ENCODE data around the gene RSPH1.

DNA sequence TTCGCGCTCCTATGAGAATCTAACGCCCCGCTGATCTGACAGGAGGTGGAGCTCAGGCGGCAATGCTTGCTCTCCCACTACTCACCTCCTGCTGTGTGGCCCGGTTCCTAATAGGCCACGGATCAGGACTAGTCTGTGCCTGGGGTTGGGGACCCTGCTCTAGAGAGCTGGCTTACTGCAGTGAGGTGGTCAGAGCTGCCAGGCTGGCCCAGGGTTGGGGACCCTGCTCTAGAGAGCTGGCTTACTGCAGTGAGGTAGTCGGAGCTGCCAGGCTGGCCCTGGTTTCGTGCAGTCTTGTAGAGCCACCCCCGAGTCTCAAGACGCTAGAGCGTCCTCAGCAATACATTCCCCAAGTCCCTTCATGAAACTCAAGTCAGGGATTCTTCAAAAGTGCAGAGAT lies 45.1 kb upstream of the RSPH1 start:
- TF ChIP-seq POLR2A (IDR thresholded peaks at IDR 0.05) = no peak
- TF ChIP-seq, protein P1, sequence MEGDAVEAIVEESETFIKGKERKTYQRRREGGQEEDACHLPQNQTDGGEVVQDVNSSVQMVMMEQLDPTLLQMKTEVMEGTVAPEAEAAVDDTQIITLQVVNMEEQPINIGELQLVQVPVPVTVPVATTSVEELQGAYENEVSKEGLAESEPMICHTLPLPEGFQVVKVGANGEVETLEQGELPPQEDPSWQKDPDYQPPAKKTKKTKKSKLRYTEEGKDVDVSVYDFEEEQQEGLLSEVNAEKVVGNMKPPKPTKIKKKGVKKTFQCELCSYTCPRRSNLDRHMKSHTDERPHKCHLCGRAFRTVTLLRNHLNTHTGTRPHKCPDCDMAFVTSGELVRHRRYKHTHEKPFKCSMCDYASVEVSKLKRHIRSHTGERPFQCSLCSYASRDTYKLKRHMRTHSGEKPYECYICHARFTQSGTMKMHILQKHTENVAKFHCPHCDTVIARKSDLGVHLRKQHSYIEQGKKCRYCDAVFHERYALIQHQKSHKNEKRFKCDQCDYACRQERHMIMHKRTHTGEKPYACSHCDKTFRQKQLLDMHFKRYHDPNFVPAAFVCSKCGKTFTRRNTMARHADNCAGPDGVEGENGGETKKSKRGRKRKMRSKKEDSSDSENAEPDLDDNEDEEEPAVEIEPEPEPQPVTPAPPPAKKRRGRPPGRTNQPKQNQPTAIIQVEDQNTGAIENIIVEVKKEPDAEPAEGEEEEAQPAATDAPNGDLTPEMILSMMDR (IDR thresholded peaks at IDR 0.05) = no peak
- TF ChIP-seq EP300 (IDR thresholded peaks at IDR 0.05; ENCODE audit: low read depth) = no peak

Measured in transverse colon (tissue), 3 donors.